ENCODE data around the gene DBH.

DNA sequence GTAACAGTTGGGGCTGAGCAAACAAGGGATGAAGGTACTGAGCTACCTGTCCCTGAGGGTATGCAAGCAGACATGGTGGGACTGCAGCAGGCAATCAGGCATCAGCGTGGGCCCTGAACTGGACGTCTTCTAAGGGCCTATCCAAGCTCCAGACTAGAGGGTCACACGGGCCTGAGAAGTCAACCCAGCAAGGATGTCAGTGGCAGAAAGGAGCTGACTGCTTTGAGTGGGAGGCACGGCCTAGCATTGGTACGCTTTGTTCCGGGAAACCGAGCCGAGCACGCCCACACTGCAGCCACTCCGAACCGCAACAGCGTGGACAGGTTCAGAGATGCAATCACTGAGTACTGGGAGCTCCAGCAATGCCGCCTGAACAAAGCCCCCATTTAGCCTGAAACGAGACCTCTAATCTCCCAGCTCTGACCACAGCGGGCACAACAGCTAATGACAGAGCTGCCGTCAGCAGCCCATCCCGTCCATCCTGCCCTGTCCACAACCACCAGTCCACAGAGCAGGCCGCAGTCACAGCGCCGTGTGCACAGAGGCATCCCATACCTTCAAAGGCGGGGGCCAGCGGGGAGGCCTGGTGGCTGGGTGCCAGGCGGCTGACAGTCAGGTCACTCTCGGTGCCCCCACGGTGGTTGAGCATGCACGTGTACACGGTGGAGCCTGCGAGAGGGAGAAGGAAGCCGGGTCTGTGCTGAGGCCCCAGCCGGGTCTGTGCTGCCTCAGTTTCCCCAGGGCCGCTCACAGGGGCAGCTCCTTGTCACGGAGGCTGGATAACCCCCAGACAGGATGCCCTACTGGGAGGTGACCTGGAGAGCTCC lies 57.8 kb downstream of the DBH start:
- TF ChIP-seq REST (IDR thresholded peaks at IDR 0.05; ENCODE audit: insufficient read depth in 1 of 2, low read depth in 2 of 2, low read length in 2 of 2) (no peak), POLR2AphosphoS5 (IDR thresholded peaks at IDR 0.05; ENCODE audit: low read depth, low read length) (no peak), TAF1 (IDR thresholded peaks at IDR 0.05; ENCODE audit: borderline replicate concordance, insufficient read depth, low read length) (no peak)
